ENCODE data around the gene ARFGEF3. TPM values are rescaled to one million over a fixed set of nuclear protein-coding genes. Genes with fewer than 3 reads are reported as not detected.

ARFGEF3 gene
- total and polyA plus RNA-seq, 10 of the 15 experiments (the other 5 are each of a cell fraction or from before 2014, with no cell fraction given) = under 0.01 to 0.08 (median 0.02) TPM; not detected in 1

DNA sequence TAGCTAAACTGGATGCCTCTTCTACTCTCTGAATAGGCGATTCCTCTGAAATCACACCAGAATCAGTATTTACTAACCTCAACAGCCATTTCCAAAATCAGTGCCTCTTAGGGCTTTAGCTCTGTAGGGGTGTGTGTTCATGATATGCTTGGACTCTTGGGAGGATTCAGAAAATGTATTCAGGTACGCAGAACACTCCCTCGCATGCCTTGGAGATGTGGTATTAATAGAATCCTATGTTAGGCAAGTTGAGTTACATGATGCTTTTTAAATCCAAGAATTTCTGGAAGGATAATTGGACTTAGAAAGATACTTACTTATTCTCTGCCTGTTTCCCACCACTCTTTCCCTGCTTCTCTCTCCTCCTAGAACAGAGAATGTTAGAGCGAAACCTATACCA lies 88.3 kb downstream of the ARFGEF3 start:
- no peak overlapping the region for H3K4me2 ChIP-seq (ENCODE audit: control insufficient read depth, insufficient read depth)
- H3K4me3 ChIP-seq = no peak overlapping the region
- no peaks in the 10 kb centered on the region for H4K20me1 ChIP-seq (ENCODE audit: control insufficient read depth, insufficient read depth)
- H3K27ac ChIP-seq (ENCODE audit: control insufficient read depth, insufficient read depth) = no peak overlapping the region
- in situ Hi-C loops (cut with MboI) (no loop called here), intact Hi-C loops (cut with micrococcal nuclease; ENCODE audit: unreplicated experiment) (no loop called here)
- no peaks in the 10 kb centered on the region for H3K4me1 ChIP-seq (ENCODE audit: control insufficient read depth, insufficient read depth, low read length)
- ATAC-seq (no peak), FAIRE-seq (no peak), DNase-seq (ENCODE audit: low read depth, low spot score) (no peak)
- no peaks in the 10 kb centered on the region for H3K79me2 ChIP-seq (ENCODE audit: control insufficient read depth, insufficient read depth, low read length)
- peaks cover 0 to 2% of the 10 kb centered on the region in 2 experiments; a peak in 1 of 4 replicates for H3K27me3 ChIP-seq (replicated peaks in 1 of 2; ENCODE audit: control insufficient read depth in 2 of 2, insufficient read depth in 2 of 2, low read length in 1 of 2)
- H2AFZ ChIP-seq (ENCODE audit: control insufficient read depth, low read depth, low read length) = no peak overlapping the region
- no peak overlapping the region for H3K9ac ChIP-seq (ENCODE audit: control insufficient read depth, insufficient read depth, low read length)
- no peaks in the 10 kb centered on the region for H3K9me3 ChIP-seq (replicated peaks; ENCODE audit: control insufficient read depth, insufficient read depth, low read length)
- WGBS (ENCODE audit: insufficient coverage, insufficient replicate concordance, low lambda C conversion rate, missing lambda C conversion rate) = 53% methylated on average over 4 of the region's 4 CpGs
- no peaks in the 10 kb centered on the region for H3K36me3 ChIP-seq (ENCODE audit: control insufficient read depth in 2 of 2, insufficient read depth in 2 of 2, low read length in 1 of 2)
- POLR2A ChIA-PET = no interaction called here
- CTCF ChIA-PET = no interaction called here
- SMC1A ChIA-PET (ENCODE audit: uncharacterized antibody, unreplicated experiment) = interaction anchor here (0.8 kb wide), 1 partner anchor 8 kb away, joined by 3 read pairs; no protein-coding TSS in a partner anchor
- RAD21 ChIA-PET (ENCODE audit: unreplicated experiment) = no interaction called here
- BruUV-seq (replicated peaks) = no TSS peak
- TF ChIP-seq NFYB (IDR thresholded peaks at IDR 0.05; ENCODE audit: insufficient read depth, low read depth, low read length) (no peak), SRF (IDR thresholded peaks at IDR 0.05; ENCODE audit: low read depth in 2 of 2, low read length in 2 of 2) (no peak), SMAD5 (IDR thresholded peaks at IDR 0.05; ENCODE audit: low read depth) (no peak), STAT1 (conservative IDR thresholded peaks at IDR 0.05) (no peak)
- TF ChIP-seq, protein P1, sequence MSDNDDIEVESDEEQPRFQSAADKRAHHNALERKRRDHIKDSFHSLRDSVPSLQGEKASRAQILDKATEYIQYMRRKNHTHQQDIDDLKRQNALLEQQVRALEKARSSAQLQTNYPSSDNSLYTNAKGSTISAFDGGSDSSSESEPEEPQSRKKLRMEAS (IDR thresholded peaks at IDR 0.05; ENCODE audit: low read depth, low read length) = no peak

DNA sequence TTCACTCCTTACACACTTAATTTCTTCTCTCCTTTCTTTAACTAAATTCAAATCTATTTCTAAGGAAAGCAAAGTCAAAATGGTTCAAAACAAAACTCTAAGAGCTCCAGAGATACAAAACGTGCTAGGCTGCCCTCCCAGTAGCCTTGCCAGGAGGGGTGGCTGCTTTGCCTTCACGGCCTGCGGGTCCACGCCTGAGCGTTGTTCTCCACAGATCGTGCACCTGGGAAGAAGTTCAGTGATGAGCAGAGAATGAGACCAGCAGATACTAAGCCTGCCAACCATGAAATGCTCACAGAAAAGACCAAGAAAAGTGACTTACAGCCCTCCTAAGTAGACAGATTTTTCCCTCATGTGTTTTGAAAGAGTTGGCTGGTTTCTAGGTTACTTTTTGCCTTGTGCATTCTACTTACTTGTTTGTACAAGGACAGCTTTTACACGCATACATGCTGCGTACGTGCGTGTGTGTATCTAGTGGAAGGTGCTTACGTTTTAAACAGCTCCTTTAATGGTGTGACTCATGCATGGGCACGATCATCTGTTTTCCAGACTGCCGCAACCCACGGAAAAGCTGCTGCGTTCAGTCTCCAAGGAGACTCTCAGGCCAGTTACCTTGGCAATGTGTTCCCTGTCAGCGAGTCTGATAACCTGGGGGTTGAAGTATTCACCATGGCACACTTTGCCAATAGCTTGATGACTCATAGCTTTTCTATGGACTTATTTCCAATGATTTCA lies 88.9 kb downstream of the ARFGEF3 start:
- Histone ChIP-seq H3K36me3 (ENCODE audit: control insufficient read depth in 2 of 2, insufficient read depth in 2 of 2, low read length in 1 of 2) (no peaks in the 10 kb centered on the region), H3K79me2 (ENCODE audit: control insufficient read depth, insufficient read depth, low read length) (no peaks in the 10 kb centered on the region), H3K9ac (ENCODE audit: control insufficient read depth, insufficient read depth, low read length) (no peak overlapping the region), H3K27ac (ENCODE audit: control insufficient read depth, insufficient read depth) (no peak overlapping the region), H3K4me2 (ENCODE audit: control insufficient read depth, insufficient read depth) (no peak overlapping the region), H3K4me1 (ENCODE audit: control insufficient read depth, insufficient read depth, low read length) (no peaks in the 10 kb centered on the region), H2AFZ (ENCODE audit: control insufficient read depth, low read depth, low read length) (no peak overlapping the region), H3K4me3 (no peak overlapping the region), H3K9me3 (replicated peaks; ENCODE audit: control insufficient read depth, insufficient read depth, low read length) (no peaks in the 10 kb centered on the region), H4K20me1 (ENCODE audit: control insufficient read depth, insufficient read depth) (no peaks in the 10 kb centered on the region), H3K27me3 (replicated peaks in 1 of 2; ENCODE audit: control insufficient read depth in 2 of 2, insufficient read depth in 2 of 2, low read length in 1 of 2) (peaks cover 0 to 2% of the 10 kb centered on the region in 2 experiments; a peak in 1 of 4 replicates)
- ChIA-PET SMC1A (ENCODE audit: uncharacterized antibody, unreplicated experiment) (interaction anchor here (0.8 kb wide), 1 partner anchor 9 kb away, joined by 3 read pairs; no protein-coding TSS in a partner anchor), RAD21 (ENCODE audit: unreplicated experiment) (no interaction called here), CTCF (no interaction called here), POLR2A (no interaction called here)
- in situ Hi-C loops (cut with MboI) (no loop called here), intact Hi-C loops (cut with micrococcal nuclease; ENCODE audit: unreplicated experiment) (no loop called here)
- ATAC-seq (no peak), DNase-seq (ENCODE audit: low read depth, low spot score) (no peak), FAIRE-seq (no peak)
- TF ChIP-seq SUPT20H (IDR thresholded peaks at IDR 0.05; ENCODE audit: borderline replicate concordance, control insufficient read depth, low read depth, low read length) (no peak), ASH2L (IDR thresholded peaks at IDR 0.05; ENCODE audit: borderline replicate concordance, low read depth) (no peak), TBL1XR1 (IDR thresholded peaks at IDR 0.05; ENCODE audit: low read depth, low read length) (no peak), PML (IDR thresholded peaks at IDR 0.05; ENCODE audit: low read length) (no peak), TCF12 (IDR thresholded peaks at IDR 0.05; ENCODE audit: low read depth, low read length) (no peak), MEF2A (IDR thresholded peaks at IDR 0.05; ENCODE audit: insufficient read depth, low read depth, low read length) (no peak), ZNF274 (IDR thresholded peaks at IDR 0.05; ENCODE audit: insufficient read depth, insufficient read length) (no peak), POU2F2 (IDR thresholded peaks at IDR 0.05; ENCODE audit: borderline replicate concordance, low read depth, low read length) (no peak), SMAD5 (IDR thresholded peaks at IDR 0.05; ENCODE audit: low read depth) (no peak)
- BruUV-seq (replicated peaks) = no TSS peak
- 54% methylated on average over 16 of the region's 16 CpGs for WGBS (ENCODE audit: insufficient coverage, insufficient replicate concordance, low lambda C conversion rate, missing lambda C conversion rate)

Data from GM12878 (cell line).